GM12878 (cell line): ENCODE measurements around the gene CERKL. TPM values are rescaled to one million over a fixed set of nuclear protein-coding genes. Genes with fewer than 3 reads are reported as not detected.

Source experiments
- ATAC-seq: fragments of 200-7000 bp; cut with Tn5 transposase; 3 replicates; pipeline ENCODE4 v1.9.1; 2020; ENCODE audit warnings: mild to moderate bottlenecking, moderate library complexity
- BruUV-seq: library from RNA; stranded (reverse); fragments of 400-500 nt; replicated peaks from 2 replicates; lab custom pipeline; 2021; lab: Mats Ljungman, UMichigan
- CTCF ChIA-PET: fragments of 300-600 bp; sonication (Branson Sonifier 250); formaldehyde crosslinking; extraction: SDS; loops from one replicate; lab custom pipeline; 2021; ENCODE audit warnings: inconsistent platforms; lab: Yijun Ruan, JAX
- POLR2A ChIA-PET: fragments of 350-600 bp; formaldehyde crosslinking; extraction: SDS; loops from one replicate; lab custom pipeline; 2021; ENCODE audit warnings: inconsistent platforms; lab: Charles Lee
- RAD21 ChIA-PET: fragments of 300-600 bp; sonication (Branson Sonifier 250); formaldehyde crosslinking; loops from one replicate; lab custom pipeline; 2023; ENCODE audit warnings: antibody characterized with exemption; ENCODE audit not compliant: unreplicated experiment; lab: Charles Lee
- SMC1A ChIA-PET: fragments of 300-600 bp; sonication (Branson Sonifier 250); formaldehyde crosslinking; loops from one replicate; lab custom pipeline; 2023; ENCODE audit not compliant: unreplicated experiment, uncharacterized antibody; lab: Charles Lee
- DNase-seq: peaks from one replicate; pipeline ENCODE4 v3.0.0-alpha.2; 2011; ENCODE audit warnings: low read depth, low spot score
- FAIRE-seq: peaks from 3 replicates; lab custom pipeline; 2011; peaks lifted over from hg19 to GRCh38; lab: Jason Lieb, UNC
- H2AFZ ChIP-seq: 2 replicates; pipeline ENCODE4 v1.6.0; 2011; ENCODE audit warnings: low read depth, low read length, control low read depth; ENCODE audit not compliant: control insufficient read depth
- H3K27ac ChIP-seq: 2 replicates; pipeline ENCODE4 v1.5.1; 2011; ENCODE audit warnings: control low read depth; ENCODE audit not compliant: control insufficient read depth, insufficient read depth
- H3K27me3 ChIP-seq, 2 experiments: replicated peaks in 1 of 2; 2 replicates each; pipeline versions ENCODE4 v1.6.0 to v1.6.1; 2011; ENCODE audit warnings: low read length in 1 of 2; ENCODE audit not compliant: control insufficient read depth in 2 of 2, insufficient read depth in 2 of 2
- H3K36me3 ChIP-seq, 2 experiments: 2 replicates each; pipeline ENCODE4 v1.5.1; 2011; ENCODE audit warnings: low read length in 1 of 2; ENCODE audit not compliant: control insufficient read depth in 2 of 2, insufficient read depth in 2 of 2
- H3K4me1 ChIP-seq: 2 replicates; pipeline ENCODE4 v1.6.1; 2011; ENCODE audit warnings: mild to moderate bottlenecking, low read length, moderate library complexity, mixed read lengths; ENCODE audit not compliant: control insufficient read depth, insufficient read depth
- H3K4me2 ChIP-seq: 2 replicates; pipeline ENCODE4 v1.6.0; 2011; ENCODE audit warnings: control low read depth; ENCODE audit not compliant: control insufficient read depth, insufficient read depth
- H3K4me3 ChIP-seq: fragments of 200-600 bp; sonication (generic); 2 replicates; pipeline ENCODE4 v1.5.1; 2016
- H3K79me2 ChIP-seq: 2 replicates; pipeline ENCODE4 v1.6.0; 2011; ENCODE audit warnings: low read length; ENCODE audit not compliant: control insufficient read depth, insufficient read depth
- H3K9ac ChIP-seq: 2 replicates; pipeline ENCODE4 v1.8.0; 2011; ENCODE audit warnings: low read length, control low read depth, mixed read lengths; ENCODE audit not compliant: control insufficient read depth, insufficient read depth
- H3K9me3 ChIP-seq: replicated peaks from 3 replicates; pipeline ENCODE4 v1.5.1; 2011; ENCODE audit warnings: mild to moderate bottlenecking, low read length; ENCODE audit not compliant: control insufficient read depth, insufficient read depth
- H4K20me1 ChIP-seq: 2 replicates; pipeline ENCODE4 v1.6.0; 2011; ENCODE audit not compliant: control insufficient read depth, insufficient read depth
- BCLAF1 ChIP-seq: fragments of 450-650 bp; IDR thresholded peaks from 2 replicates; pipeline ENCODE4 v1.6.1; 2017; ENCODE audit warnings: antibody characterized with exemption, mild to moderate bottlenecking, moderate library complexity
- BMI1 ChIP-seq: fragments of 450-650 bp; IDR thresholded peaks from 2 replicates; pipeline ENCODE4 v1.6.1; 2016; ENCODE audit warnings: mild to moderate bottlenecking, moderate library complexity, borderline replicate concordance
- E4F1 ChIP-seq: fragments of 450-650 bp; IDR thresholded peaks from 2 replicates; pipeline ENCODE4 v1.6.1; 2018; ENCODE audit warnings: borderline replicate concordance, mild to moderate bottlenecking; ENCODE audit not compliant: partially characterized antibody
- EED ChIP-seq: sonication (generic); IDR thresholded peaks from 2 replicates; pipeline ENCODE4 v1.6.1; 2016; ENCODE audit warnings: antibody characterized with exemption, low read depth
- FOXK2 ChIP-seq: fragments of 450-650 bp; IDR thresholded peaks from 2 replicates; pipeline ENCODE4 v1.6.1; 2017; ENCODE audit warnings: mild to moderate bottlenecking, moderate library complexity
- NRF1 ChIP-seq: conservative IDR thresholded peaks from 2 replicates; pipeline ENCODE4 v1.6.1; 2011; ENCODE audit warnings: mild to moderate bottlenecking, low read depth, low read length, improper control_type of control experiment
- PML ChIP-seq: IDR thresholded peaks from 2 replicates; pipeline ENCODE4 v1.6.1; 2012; ENCODE audit warnings: low read length, inconsistent platforms
- WRNIP1 ChIP-seq: IDR thresholded peaks from 2 replicates; pipeline ENCODE4 v1.6.1; 2011; ENCODE audit warnings: low read depth, low read length, improper control_type of control experiment, borderline replicate concordance
- WGBS: methylation state at CpG from one replicate; pipeline ENCODE4 v1.1.6; 2016; ENCODE audit warnings: low lambda C conversion rate; ENCODE audit not compliant: insufficient replicate concordance, insufficient coverage; ENCODE audit errors: missing lambda C conversion rate; 5-methylcytosine and 5-hydroxymethylcytosine counted together
- in situ Hi-C: fragments of 300-500 bp; cut with MboI; formaldehyde crosslinking; loops from 9 replicates; pipeline ENCODE4 v1.14.3; 2018; ENCODE audit warnings: mixed read lengths
- intact Hi-C: fragments of 100-400 bp; cut with micrococcal nuclease; formaldehyde crosslinking; loops from one replicate; pipeline ENCODE4 v1.14.2; 2022; ENCODE audit not compliant: unreplicated experiment
- polyA plus RNA-seq, 11 experiments: library from polyadenylated mRNA; depleted of rRNA in 4 of 11; unstranded in 6 of 11; stranded (reverse) in 5 of 11; fragments of >200 nt; fragmentation: Nextera tagmentation in 4 of 11; fragmentation: Illumina TruSeq in 1 of 11; extraction: Ambion mirVana in 4 of 11; extraction: Trizol in 1 of 11; gene quantifications; 1 replicate in 1 of 11; 2 replicates in 10 of 11; pipeline versions ENCODE4 v1.2.1 to v1.2.3, GENCODE V29; 2011 to 2016; ENCODE audit warnings: inconsistent platforms in 2 of 11, missing spikeins in 2 of 11, low read depth in 1 of 11
- total RNA-seq, 4 experiments: library from RNA; depleted of rRNA in 3 of 4; stranded (reverse); fragments of >200 nt in 3 of 4; fragmentation: Illumina TruSeq in 1 of 4; extraction: Trizol in 1 of 4; gene quantifications; 2 replicates each; pipeline versions ENCODE4 v1.2.1 to v1.2.3, GENCODE V29; 2013 to 2021

CERKL gene
- total and polyA plus RNA-seq, 10 of the 15 experiments (the other 5 are each of a cell fraction or from before 2014, with no cell fraction given) = 0.05 to 23.0 (median 6.0) TPM; not detected in 2

GRCh38 chr2:181536730-181537129 lies 120.2 kb downstream of the CERKL start:
- Histone ChIP-seq H3K27me3 (no peaks in the 10 kb centered on the region), H3K9me3 (no peaks in the 10 kb centered on the region), H3K4me2 (no peak overlapping the region), H4K20me1 (no peaks in the 10 kb centered on the region)
- ATAC-seq (no peak), DNase-seq (no peak)
- intact Hi-C loops = no loop called here
- SMC1A ChIA-PET = interaction anchor here (1.3 kb wide), 1 partner anchor 179 kb away, joined by 4 read pairs; no protein-coding TSS in a partner anchor
- TF ChIP-seq PML = no peak
- TF ChIP-seq E4F1 = no peak
- TF ChIP-seq WRNIP1 = no peak
- no peak for TF ChIP-seq EED
- TF ChIP-seq FOXK2 = no peak
- TF ChIP-seq NRF1 = no peak
- no peak for TF ChIP-seq BCLAF1
- no peak for TF ChIP-seq BMI1
- TF ChIP-seq, all 136 proteins: peak for 0
- Histone ChIP-seq H3K9ac (no peak overlapping the region), H3K4me3 (no peak overlapping the region), H3K4me1 (no peaks in the 10 kb centered on the region), H3K79me2 (no peaks in the 10 kb centered on the region), H3K27ac (no peak overlapping the region), H3K36me3 (peaks cover 0 to 17% of the 10 kb centered on the region in 2 experiments; a peak in 3 of 4 replicates), H2AFZ (no peak overlapping the region)
- ChIA-PET CTCF (interaction anchor here (0.9 kb wide), 1 partner anchor 178 kb away, joined by 3 read pairs; no protein-coding TSS in a partner anchor), RAD21 (no interaction called here), POLR2A (no interaction called here)
- no TSS peak for BruUV-seq
- no peak for FAIRE-seq
- in situ Hi-C loops = no loop called here
- WGBS = 93% methylated on average over 2 of the region's 2 CpGs
